Occipital lobe (tissue), 2 donors: ENCODE measurements around the gene PCF11. TPM values are rescaled to one million over a fixed set of nuclear protein-coding genes. Genes with fewer than 3 reads are reported as not detected.
"Not testable (repeated sequence)": the region's sequence is repeated elsewhere in the genome, so short reads cannot be mapped to it uniquely, and the experiment has no call there.

Experiments used
- DNase-seq: peaks from one replicate; lab custom pipeline; 2025; lab: John Stamatoyannopoulos, UW
- total RNA-seq: library from RNA; depleted of rRNA; stranded (reverse); fragments of >200 nt; gene quantifications from one replicate; pipeline ENCODE4 v1.2.3, GENCODE V29; 2014

Gene PCF11
- total RNA-seq, 1 donor from 2014 or later: 93.3 TPM

DNA sequence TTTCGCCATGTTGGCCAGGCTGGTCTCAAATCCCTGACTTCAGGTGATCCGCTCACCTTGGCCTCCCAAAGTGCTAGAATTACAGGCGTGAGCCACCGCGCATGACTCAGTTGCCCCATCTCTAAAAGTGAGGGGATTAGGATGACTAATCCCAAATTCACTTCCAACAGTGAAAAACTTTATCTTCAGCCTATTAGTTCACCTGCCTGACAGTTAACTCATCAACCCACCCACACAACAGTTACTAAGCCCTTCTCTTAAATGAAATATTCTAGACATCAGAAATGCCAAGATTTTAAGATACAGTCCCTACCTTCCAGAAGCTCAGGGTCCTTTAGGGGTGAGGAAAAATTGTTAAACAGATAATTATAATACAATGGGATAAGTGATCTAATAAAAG, 34.6 kb downstream of the PCF11 start:
- no peak for DNase-seq

DNA sequence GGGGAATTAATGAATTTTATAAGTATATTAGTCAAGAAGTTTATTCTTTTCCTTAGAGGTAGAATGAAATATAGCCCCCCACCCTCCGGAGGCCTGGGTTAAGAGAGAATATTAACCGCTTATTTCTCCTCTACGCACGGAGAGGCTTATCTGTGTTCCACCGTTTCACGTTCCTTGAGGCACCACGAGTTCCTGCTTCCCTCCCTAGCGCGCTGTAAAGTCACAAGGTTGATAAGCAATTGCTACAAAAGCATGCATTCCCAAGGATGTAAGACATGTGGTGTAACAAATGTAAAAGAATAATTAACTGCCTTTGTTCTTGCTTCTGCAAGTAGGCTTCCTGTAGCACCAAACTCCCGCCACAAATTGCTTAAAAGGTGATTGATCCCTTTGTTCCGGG, 35.1 kb downstream of the PCF11 start:
- DNase-seq: no peak

DNA sequence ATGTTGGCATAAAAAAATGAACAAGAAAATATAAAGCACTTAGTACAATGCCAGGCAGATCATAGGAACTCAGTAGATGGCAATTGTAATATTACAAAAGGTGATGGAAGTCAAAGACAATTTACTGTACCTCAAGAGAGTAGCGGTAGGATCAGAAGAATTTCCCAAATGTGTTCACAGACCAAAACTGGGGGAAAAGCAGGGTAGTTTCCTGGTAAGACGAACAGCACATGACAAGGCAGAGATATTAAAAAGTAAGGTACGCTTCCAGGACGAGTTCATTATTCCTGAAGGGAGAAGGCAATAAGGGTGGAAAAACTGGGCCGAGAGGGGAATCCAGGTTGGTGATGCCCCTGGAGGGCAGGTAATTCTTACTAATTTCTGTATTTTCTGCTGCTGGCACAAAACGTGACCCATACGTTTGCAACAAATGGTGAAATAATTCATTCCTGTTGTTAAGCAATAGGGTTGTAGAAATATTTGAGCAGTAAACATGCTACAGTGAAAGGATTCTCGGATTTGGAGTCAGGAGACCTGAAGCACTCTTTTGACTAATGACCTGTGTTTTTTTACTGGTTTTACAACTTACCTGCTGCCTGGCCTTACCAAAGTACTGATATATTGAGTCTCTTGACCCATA, 35.8 kb downstream of the PCF11 start:
- no peak for DNase-seq

DNA sequence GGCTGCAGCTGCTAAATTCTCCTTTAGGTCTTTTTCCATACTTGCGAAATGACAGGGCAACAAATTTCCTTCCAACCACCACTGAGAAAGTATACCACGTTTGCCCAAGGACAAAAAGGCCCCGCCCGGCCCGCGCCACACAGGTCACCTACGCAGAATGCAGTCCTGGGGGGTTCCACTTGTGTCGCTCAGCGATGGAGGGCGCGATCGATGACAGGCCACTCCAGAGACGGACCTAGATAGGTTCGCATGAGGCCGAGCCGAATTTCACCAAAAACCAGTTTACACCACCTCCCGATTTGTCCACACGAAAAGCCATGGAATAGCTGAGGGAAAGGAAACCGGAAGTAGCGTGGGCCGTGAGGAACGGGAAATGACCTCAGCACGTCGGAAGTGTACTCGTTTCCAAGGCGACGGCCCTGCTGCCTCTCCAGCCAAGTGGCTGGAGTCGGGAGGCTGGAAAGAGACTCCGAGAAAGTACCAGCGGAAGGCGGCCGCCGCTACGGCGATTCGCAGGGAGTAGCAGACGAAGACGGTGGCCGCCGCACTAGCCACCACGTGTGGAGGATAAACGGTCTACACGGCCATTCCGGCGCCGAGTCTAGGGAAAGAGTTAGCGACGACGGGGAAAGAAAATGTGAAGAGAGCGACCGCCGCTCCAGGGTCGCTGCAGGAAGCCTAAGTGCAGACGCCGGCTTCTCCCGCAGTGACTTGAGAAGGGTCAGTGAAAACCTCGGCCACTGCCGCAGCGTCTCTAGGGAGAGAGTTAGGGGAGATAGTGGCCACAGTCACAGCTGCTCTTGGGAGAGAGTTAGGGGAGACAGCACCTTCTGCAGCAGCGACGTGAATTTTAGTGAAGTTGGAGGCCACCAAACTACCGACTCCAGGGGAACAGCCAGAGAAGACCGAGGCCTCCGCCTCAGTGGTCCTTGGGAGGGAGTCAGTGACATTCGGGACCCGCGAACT, 36.7 kb downstream of the PCF11 start, which contains the start of gene ANKRD42:
ANKRD42 (plus strand) TSS at position 398 of the 966 bp plus-strand sequence. CDS start 959 bp downstream, outside the sequence.
- peak; percentile 88 for DNase-seq

DNA sequence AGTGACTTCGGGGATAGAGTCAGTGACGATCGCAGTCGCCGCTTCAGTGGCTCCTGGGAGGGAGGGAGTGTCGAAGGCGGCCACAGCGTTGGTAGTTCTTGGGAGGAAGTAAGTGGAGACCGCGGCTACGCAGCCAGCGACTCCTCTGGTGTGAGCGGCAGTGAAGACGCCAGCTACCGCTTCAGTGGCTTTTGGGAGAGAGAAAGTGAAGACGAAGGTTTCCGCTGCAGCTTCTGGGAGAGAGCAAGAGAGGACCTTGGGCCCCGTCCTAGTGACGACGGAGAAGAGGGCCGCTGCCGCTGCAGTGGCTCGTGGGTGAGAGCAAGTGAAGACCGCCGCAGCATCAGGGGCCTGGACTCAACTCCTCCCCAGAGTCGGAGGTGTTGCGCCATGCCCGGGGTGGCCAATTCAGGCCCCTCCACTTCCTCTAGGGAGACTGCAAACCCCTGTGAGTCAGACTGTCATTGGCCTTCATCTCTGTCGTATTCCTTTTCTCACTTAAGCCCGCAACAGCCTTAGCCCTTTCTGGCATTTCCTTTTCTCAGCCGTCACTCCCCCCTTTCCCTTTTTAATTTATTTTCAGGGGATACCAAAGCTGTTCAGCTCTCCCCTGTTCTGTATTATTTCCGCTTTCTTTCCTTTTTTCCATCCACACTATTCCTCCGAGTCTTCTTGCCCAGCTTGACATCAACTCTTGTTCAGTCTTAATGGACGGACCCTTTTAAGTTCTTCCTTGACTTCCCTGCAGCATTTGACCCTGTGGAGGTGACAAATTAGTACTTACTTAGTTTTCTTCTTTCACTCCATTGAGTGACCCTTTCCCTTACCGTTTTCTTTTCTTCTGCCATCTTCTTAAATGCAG, 37.6 kb downstream of the PCF11 start:
- DNase-seq: peak; percentile 63

DNA sequence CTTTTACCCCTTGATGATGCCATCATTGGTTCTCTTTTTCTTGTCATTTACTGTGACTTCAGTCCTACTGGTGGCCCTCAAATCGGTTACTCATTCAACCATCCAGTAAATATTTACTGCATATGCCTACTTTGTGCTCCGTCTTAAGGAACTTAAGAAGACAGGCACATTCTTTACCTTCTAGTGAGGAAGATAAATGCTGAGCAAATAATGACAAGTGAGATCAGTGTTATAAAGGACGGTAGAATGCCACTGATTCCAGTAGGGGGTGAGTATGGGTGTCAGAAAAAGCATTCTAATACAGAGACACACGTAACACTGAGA, 38.2 kb downstream of the PCF11 start:
- no peak for DNase-seq

DNA sequence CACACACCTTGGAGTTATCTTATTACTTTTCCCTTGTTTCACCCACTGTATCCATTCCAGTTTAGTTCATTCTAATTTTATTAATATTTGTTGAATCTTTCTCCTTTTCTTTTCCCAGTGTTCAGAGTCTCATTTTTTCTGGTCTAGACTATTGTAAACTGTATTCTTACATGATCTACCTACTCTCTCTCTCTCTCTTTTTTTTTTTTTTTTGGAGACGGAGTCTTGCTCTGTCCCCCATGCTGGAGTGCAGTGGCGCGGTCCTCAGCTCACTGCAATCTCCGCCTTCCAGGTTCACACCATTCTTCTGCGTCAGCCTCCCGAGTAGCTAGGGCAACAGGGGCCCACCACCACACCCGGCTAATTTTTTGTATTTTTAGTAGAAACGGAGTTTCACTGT, 38.7 kb downstream of the PCF11 start:
- DNase-seq: no peak

DNA sequence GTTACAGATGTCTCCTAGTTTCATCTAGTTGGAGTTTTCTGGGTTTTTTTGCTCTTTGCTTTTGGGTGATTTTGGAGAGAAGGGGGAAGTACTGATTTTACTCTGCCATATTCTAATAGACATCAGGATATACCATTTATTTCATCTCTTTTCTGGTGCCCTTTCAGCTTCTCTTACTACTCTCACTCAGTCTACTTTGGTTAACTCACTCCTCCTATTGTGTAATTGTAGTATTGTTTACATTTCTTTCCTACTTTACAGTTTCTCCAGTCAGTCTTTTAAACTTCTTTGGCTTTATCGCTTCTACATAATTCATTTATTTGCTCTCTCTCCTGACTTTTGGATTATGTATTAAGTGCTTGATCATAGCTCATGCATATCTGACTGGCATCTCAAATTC, 43.1 kb downstream of the PCF11 start:
- no peak for DNase-seq

DNA sequence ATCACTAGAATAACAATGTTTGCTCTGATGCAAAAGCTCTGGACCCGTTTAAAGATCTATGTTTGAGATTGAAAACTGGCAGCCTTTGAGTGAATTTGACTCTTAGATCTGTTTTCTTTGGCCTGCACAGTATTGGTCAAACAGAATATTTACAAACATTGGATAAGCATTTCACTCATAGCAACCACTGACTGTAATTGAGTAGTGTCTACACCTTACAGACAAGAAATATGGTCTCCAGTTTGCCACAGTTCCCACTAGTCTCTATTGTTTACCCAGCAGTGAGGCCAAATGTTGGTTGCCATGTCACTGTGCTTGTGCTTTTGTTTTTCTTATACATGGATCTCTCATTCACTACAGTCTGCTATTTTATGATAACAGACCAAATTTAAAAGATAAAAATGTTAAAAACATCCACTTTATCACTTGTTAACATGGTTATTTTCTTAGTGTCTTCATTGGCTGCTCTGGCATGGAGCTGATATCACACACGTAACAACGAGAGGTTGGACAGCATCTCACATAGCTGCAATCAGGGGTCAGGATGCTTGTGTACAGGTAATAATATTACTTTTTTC, 48.8 kb downstream of the PCF11 start:
- DNase-seq: no peak

DNA sequence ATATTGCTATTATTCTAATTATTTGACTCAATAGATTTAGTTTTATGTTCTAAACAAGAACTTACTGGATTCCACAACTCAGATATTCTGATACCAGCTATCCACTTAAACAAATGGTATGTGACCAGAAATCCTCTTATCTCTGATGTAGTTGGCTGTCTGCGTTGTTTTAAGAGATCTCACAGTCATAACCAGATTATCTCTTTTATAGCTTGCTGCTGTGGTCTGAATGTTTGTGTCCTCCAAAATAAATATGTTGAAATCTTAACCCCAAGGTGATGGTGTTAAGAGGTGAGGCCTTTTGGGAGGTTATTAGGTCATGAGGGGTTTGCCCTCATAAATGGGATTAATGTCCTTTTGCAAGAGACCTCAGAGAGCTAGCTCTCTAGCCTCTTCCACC, 49.3 kb downstream of the PCF11 start:
- no peak for DNase-seq

DNA sequence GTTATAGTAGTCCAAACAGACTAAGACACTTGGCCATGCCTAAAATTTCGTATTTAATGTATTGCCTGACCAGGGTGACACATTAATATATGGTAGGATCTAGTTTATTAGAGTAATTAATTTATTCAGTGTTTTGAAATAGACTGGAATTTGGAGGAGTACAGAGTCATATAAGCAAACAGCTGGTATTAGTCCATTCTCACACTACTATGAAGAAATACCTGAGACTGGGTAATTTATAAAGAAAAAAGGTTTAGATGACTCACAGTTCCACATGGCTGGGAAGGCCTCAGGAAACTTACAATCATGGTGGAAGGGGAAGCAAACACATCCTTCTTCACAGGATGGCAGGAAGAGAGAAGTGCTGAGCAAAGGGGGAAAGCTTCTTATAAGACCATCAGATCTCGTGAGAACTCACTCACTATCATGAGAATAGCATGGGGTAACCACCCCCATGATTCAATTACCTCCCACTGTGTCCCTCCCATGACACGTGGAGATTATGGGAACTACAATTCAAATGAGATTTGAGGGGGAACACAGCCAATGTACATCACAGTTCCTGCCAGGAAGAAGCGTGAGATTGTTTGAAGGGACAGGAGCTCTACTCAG, 49.9 kb downstream of the PCF11 start:
- not testable (repeated sequence) for DNase-seq

DNA sequence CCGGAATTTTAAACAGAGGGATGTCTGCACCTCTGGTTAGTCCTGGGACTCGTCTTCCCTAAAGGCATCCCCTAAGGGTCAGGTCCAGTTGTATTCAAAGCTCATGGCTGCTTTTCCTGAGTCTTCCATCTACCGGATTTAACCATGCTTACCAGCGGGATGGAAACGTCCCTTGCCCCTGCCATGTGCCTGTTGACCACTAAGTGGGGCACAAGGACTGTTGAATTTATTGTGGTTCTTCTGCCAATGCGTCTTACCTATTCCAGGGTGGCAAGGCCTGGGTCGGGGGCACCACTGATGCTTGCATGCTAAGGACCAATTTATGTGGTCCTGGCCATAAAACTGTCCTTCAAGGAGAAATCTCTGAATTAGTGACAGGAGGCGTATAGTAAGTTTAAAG, 62.2 kb downstream of the PCF11 start:
- no peak for DNase-seq

DNA sequence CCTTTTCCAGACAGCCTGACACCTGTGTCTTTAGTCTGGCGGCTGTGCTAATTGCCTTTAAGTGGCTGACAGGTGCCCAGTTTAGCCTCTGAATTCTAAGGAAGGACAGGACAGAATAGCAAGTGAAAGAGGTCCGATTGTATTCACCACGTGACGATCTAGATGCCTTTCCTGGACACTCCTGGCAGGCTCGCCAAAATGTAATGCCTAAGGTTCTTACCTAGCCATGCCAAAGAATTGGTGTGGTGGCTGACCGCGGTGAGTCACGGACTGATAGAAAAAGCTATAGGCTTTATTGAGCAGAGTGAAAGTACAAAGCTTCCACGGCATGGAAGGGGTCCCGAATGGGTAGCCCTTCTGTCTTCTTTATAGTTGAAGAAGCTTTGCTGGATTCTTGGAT, 63.3 kb downstream of the PCF11 start:
- DNase-seq: no peak

DNA sequence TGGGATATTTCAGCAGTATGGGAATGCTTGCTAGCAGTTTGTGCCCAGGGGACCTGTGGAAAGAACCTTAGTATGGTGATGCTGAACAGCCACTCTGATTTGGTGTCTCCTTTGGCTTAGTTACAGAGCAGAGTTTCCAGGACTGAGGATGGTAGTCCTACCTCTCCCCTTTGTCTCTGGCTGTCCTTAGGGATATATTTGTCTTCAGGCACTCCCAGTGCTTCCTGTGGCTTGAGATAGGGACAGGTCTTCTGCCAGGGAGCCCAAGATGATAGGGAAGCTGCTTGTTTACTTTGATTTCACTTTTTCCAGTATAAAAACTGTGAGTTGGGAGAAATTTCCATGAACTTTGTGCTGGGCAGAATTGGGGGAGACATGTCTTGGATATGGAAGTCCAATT, 64.8 kb downstream of the PCF11 start:
- no peak for DNase-seq

DNA sequence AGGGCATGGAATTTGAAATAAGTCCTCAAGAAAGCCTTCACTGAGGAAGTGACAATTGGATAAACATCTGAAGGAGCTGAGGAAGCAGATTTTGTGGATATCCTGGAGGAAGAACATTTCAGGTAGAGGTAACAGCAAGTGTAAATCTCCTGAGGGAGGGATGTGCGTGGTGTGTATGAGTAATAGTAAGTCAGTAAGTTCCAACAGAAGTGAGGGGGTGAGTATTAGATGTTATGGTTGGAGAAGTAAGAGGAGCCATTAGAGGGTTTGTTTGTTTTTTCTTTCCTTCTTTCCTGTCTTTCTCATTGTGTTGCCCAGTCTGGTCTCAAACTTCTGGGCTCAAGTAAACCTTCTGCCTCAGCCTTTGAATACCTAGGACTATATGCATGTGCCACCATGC, 65.6 kb downstream of the PCF11 start:
- no peak for DNase-seq

DNA sequence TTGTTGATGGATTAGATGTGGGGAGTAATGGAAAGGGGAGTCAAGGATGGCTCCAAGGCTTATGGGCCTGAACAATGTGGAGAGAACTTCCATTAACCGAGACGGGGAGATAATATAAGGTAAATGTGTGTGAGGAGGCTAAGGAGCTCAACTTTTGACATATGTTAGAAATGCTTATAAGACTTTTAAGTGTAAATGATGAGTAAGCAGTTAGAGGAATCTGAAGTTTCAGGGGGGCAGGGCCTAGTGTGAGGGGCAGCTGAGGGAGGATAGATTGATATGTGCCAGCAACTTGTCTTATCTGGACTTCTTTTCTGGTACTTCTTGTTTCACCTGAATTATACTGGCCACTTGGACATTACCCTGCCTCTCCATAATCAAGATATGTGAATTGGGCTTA, 66.5 kb downstream of the PCF11 start:
- no peak for DNase-seq

DNA sequence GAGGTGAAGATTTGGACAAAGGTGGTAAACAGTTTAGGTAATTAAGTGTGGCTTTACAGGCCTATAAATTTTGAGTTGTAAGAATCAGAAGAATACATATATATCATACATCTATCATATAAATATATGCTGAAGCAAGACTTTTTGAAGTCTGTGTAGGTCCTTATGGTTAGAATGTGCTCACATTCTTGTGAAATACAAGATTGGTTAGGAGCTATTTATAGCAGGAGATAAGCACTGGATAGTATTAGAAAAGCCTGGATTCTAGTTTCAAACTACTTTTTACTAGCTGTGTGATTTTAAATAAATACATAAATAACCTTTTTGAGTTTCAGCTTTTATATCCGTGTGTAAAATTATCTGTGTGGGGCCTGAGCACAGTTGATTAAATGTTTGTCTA, 78.9 kb downstream of the PCF11 start:
- DNase-seq: no peak
